DMS53 treated with DMSO at 0.1 percent for 48 hours (cell line): ENCODE measurements around the gene PIERCE2.
"Not testable (repeated sequence)": the region's sequence is repeated elsewhere in the genome, so short reads cannot be mapped to it uniquely, and the experiment has no call there.

ENCODE experiments used
- DNase-seq: peaks from one replicate; lab custom pipeline; 2025; ENCODE audit not compliant: unreplicated experiment; lab: John Stamatoyannopoulos, UW

Gene PIERCE2

DNA sequence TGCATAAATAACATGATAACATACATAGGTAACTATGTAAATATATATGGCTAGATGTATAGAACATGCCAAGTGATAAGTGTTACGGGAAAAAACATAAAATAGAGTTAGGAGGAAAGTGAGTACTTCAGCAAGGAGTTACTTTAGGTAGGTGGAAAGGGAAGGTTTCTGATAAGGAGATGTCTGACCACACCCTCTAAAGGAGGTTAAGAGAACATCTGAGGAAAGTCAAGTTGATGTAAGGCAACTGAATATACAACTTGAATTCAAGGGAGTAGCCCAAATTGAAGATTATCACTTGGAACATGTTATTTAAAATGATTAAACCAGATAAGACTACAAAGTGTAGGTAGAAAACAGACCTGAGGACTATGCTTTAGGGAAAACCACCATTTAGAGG lies 13.8 kb downstream of the PIERCE2 start:
- no peak for DNase-seq

DNA sequence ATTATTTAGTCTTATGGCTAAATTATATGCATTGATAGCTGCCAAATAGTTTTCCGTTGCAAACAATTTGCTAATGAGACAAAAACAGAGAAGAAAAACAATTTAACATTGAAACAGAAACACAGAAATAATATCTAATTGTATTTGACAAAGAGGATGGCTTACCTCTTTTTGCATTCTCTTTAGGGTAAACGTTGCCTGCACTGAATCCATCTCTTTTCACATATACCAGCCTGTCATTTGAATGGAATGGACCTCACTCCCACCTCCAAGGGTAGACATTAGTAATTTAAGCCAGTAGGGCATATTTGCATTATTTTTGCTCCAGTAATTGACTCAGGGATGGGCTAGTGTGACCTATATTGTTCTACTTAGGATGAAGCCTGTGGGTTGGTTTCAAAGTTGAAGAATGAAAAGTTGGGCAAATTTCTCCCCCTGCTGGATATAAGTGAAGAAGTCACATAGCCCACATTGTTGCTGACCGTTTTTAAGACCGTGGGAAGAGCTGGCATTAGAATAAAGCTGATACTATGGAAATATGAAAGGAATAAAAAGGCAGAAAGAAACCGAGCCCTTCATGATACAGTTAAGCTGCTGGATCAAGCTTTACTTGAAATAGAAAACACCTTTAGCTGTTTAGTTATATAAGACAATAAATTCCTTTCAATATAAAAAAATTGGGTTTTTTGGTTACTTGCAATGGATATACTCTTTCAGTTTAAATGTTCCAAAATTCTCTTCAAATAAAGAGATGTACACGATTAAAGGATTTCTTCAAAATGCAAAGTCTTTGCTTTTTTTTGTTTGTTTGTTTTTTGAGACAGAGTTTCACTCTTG lies 26.9 kb downstream of the PIERCE2 start:
- DNase-seq, result peak; percentile 18

DNA sequence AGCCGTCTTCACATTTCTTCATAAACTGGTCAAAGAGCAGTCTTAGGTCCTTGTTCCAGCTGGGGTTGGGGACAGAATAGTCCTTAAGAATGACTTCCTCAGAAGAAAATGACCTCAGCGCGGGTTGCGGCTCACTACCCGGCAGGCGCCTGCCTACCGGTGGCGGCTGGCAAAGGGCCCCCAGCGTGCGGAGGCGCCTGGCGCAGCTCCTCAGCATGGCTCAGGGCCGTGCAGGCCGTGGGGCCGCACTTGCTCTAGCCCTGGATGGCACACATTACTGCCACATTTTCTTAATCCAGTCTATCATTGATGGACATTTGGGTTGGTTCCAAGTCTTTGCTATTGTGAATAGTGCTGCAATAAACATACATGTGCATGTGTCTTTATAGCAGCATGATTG lies 34.8 kb downstream of the PIERCE2 start:
- not testable (repeated sequence) for DNase-seq

DNA sequence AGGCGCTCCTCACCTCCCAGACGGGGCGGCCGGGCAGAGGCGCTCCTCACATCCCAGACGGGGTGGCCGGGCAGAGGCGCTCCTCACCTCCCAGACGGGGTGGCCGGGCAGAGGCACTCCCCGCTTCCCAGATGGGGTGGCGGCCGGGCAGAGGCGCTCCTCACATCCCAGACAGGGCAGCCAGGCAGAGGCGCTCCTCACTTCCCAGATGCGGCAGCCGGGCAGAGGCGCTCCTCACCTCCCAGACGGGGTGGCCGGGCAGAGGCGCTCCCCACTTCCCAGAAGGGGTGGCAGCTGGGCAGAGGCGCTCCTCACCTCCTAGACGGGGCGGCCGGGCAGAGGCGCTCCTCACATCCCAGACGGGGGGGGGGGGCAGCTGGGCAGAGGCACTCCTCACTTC lies 37.6 kb downstream of the PIERCE2 start:
- not testable (repeated sequence) for DNase-seq

DNA sequence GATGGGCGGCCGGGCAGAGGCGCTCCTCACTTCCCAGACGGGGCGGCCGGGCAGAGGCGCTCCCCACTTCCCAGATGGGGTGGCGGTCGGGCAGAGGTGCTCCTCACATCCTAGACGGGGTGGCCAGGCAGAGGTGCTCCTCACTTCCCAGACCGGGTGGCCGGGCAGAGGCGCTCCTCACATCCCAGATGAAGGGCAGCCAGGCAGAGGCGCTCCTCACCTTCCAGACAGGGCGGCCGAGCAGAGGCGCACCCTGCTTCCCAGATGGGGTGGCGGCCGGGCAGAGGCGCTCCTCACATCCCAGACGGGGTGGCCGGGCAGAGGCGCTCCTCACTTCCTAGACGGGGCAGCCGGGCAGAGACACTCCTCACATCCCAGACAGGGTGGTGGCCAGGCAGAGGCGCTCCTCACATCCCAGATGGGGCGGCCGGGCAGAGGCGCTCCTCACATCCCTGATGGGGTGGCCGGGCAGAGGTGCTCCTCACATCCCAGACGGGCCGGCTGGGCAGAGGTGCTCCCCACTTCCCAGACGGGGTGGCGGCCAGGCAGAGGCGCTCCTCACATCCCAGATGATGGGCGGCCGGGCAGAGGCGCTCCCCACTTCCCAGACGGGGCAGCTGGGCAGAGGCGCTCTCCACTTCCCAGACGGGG lies 38.2 kb downstream of the PIERCE2 start:
- DNase-seq, result not testable (repeated sequence)

DNA sequence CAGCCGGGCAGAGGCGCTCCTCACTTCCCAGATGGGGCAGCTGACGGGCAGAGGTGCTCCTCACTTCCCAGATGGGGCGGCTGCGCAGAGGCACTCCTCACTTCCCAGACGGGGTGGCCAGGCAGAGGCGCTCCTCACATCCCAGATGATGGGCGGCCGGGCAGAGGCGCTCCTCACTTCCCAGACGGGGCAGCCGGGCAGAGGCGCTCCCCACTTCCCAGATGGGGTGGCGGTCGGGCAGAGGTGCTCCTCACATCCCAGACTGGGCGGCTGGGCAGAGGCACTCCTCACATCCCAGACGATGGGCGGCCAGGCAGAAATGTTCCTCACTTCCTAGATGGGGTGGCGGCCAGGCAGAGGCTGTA lies 38.7 kb downstream of the PIERCE2 start:
- not testable (repeated sequence) for DNase-seq

DNA sequence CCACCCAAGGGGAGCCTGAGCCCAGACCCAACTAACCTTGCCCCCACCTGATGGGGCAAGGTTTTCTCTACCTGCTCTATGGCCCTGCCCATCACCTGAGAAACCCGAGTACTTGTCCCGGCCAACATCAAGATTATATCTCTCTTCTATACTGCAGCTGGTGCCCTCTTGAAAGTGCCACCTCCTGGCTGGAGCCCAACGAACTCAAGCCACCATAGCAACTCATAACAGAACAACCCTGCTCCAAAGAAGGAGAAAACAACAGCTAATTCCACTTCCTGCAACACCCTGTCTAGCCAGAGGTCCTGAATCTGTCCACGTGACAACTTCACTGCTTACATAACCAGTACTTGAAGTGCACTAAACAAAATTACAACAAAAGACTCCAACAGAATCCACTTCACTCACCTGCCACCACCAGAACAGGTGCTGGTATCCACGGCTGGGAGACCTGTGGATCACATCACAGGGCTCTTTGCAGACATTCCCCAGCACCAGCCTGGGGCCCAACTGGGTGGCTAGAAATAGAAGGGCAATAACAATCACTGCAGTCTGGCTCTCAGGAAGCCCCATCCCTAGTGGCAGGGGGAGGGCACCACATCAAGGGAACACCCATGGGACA lies 49.2 kb downstream of the PIERCE2 start:
- peak; percentile 95 for DNase-seq

DNA sequence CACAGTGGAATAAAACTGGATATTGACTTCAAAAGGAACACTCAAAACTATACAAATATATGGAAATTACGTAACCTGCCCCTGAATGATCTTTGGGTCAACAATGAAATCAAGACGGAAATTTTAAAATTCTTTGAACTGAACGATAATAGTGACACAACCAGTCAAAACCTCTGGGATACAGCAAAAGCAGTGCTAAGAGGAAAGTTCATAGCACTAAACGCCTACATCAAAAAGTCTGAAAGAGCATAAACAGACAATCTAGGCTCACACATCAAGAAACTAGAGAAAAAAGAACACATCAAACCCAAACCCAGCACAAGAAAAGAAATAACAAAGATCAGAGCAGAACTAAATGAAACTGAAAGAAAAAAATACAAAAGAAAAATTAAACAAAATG lies 53.2 kb downstream of the PIERCE2 start:
- no peak for DNase-seq

DNA sequence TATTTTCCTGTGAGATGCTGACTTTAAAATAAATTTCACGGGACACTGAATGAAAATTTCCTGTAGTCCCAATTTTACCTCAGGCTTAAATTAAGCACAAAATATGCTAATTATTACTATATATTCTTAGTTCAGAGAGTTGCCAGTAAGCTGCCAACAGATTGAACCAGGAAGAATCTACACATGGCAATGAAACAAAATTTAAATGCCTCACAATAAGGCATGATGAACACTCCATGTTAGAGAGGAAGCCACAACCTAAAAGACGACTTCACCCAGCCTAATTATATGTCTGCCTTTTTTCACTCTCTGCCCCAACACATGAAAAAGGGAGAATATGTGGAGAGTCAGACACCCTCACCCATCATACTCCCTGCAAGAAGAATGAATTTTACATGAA lies 60.0 kb downstream of the PIERCE2 start:
- no peak for DNase-seq
